Measurements from ENCODE around the gene MXD4. TPM values are rescaled to one million over a fixed set of nuclear protein-coding genes. Genes with fewer than 3 reads are reported as not detected.

The MXD4 gene
- total RNA-seq, 1 donor from 2014 or later, result 92.3 TPM

DNA sequence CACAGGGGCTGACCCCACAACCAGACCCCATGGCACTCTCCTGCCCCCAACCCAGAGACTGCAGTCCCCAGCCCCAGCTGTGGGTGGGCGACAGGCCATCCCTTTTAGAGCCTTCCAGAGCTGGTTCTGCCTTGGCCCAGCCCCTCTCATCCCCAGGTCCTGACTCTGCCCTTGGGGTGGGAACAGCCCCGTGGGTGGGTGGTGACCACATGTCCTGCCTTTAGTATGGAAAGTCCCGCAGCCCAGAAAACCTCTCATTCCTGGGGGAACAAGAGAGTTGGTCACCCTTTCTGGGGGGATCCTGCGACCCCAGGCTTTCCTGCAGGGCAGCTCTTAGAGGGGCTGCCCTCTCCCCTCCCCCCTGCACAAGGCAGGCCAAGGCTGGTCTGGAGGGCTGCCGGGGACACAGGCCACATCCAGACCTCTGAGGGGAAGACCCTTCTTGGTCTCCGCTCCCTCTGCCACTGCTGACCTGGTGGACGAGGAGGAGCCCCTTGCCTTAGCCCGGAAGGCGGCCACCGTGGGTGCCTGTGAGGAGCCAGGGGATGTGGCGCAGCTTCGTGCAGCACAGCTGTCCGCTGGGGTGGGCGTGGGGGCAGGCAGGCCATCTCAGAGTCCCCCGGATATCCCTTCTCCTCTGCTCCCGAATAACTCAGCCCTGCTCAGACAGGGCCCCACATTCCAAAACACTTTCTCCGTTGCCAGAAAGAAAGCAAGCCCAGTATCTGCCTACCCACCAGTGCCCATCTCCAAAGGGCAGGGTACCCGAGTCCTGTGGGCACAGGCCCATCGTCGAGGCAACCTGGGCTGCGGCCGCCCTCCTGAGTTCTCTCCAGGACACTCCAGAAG, 6.7 kb upstream of the MXD4 start:
- Histone ChIP-seq H3K9me3 (ENCODE audit: insufficient read depth, low read depth, low read length) (no peaks in the 10 kb centered on the region), H3K4me2 (ENCODE audit: low read length) (no peak overlapping the region), H3K27ac (ENCODE audit: low read depth, low read length) (no peak overlapping the region), H3K36me3 (ENCODE audit: insufficient read depth, low read length) (no peaks in the 10 kb centered on the region), H3K9ac (ENCODE audit: low read length) (no peak overlapping the region), H3K4me3 (ENCODE audit: insufficient read depth, low read depth, low read length) (no peak overlapping the region), H3K79me2 (ENCODE audit: insufficient read depth, low read length) (no peaks in the 10 kb centered on the region), H3K4me1 (ENCODE audit: insufficient read depth, low read length) (no peaks in the 10 kb centered on the region), H2AFZ (ENCODE audit: low read depth, low read length) (no peak overlapping the region), H4K20me1 (ENCODE audit: insufficient read depth, low read length) (no peaks in the 10 kb centered on the region), H3K27me3 (ENCODE audit: insufficient read depth, low read length) (no peaks in the 10 kb centered on the region)
- Mint-ChIP-seq H3K4me3 (ENCODE audit: unreplicated experiment) (no peak overlapping the region), H3K27me3 (ENCODE audit: low read depth, unreplicated experiment) (peaks cover 36% of the 10 kb centered on the region), H3K36me3 (ENCODE audit: low read depth, unreplicated experiment) (no peaks in the 10 kb centered on the region), H3K4me1 (ENCODE audit: low read depth, unreplicated experiment) (peaks cover 3% of the 10 kb centered on the region), H3K27ac (ENCODE audit: unreplicated experiment) (no peak overlapping the region), H3K9me3 (ENCODE audit: unreplicated experiment) (no peaks in the 10 kb centered on the region)
- TF ChIP-seq EZH2 (IDR thresholded peaks at IDR 0.05; ENCODE audit: insufficient read depth, low read length), result no peak
- TF ChIP-seq, protein P1, sequence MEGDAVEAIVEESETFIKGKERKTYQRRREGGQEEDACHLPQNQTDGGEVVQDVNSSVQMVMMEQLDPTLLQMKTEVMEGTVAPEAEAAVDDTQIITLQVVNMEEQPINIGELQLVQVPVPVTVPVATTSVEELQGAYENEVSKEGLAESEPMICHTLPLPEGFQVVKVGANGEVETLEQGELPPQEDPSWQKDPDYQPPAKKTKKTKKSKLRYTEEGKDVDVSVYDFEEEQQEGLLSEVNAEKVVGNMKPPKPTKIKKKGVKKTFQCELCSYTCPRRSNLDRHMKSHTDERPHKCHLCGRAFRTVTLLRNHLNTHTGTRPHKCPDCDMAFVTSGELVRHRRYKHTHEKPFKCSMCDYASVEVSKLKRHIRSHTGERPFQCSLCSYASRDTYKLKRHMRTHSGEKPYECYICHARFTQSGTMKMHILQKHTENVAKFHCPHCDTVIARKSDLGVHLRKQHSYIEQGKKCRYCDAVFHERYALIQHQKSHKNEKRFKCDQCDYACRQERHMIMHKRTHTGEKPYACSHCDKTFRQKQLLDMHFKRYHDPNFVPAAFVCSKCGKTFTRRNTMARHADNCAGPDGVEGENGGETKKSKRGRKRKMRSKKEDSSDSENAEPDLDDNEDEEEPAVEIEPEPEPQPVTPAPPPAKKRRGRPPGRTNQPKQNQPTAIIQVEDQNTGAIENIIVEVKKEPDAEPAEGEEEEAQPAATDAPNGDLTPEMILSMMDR (IDR thresholded peaks at IDR 0.05; ENCODE audit: insufficient read depth, low read depth, low read length), result no peak
- FAIRE-seq (no peak), DNase-seq (ENCODE audit: low read depth) (no peak)

- peaks cover 30% of the 10 kb centered on the region for H3K27me3 Mint-ChIP-seq (ENCODE audit: low read depth, unreplicated experiment)
- DNase-seq (ENCODE audit: low read depth), result no peak
- H3K27me3 ChIP-seq (ENCODE audit: insufficient read depth, low read length), result no peaks in the 10 kb centered on the region
Measured at GRCh38 chr4:2267841-2268240, 5.9 kb upstream of the MXD4 start.

More at GRCh38 chr4:2267841-2268240, 5.9 kb upstream of the MXD4 start:
- no peaks in the 10 kb centered on the region for H3K79me2 ChIP-seq (ENCODE audit: insufficient read depth, low read length)
- no peaks in the 10 kb centered on the region for H4K20me1 ChIP-seq (ENCODE audit: insufficient read depth, low read length)
- H3K4me3 Mint-ChIP-seq (ENCODE audit: unreplicated experiment), result no peak overlapping the region
- TF ChIP-seq, protein P1 (IDR thresholded peaks at IDR 0.05; ENCODE audit: insufficient read depth, low read depth, low read length), result no peak
- no peak for TF ChIP-seq EZH2 (IDR thresholded peaks at IDR 0.05; ENCODE audit: insufficient read depth, low read length)
- no peak for FAIRE-seq
- H3K27ac ChIP-seq (ENCODE audit: low read depth, low read length), result no peak overlapping the region
- no peak overlapping the region for H3K27ac Mint-ChIP-seq (ENCODE audit: unreplicated experiment)
- H3K36me3 ChIP-seq (ENCODE audit: insufficient read depth, low read length), result no peaks in the 10 kb centered on the region
- no peaks in the 10 kb centered on the region for H3K36me3 Mint-ChIP-seq (ENCODE audit: low read depth, unreplicated experiment)
- no peaks in the 10 kb centered on the region for H3K9me3 Mint-ChIP-seq (ENCODE audit: unreplicated experiment)
- no peaks in the 10 kb centered on the region for H3K4me1 Mint-ChIP-seq (ENCODE audit: low read depth, unreplicated experiment)
- H3K4me3 ChIP-seq (ENCODE audit: insufficient read depth, low read depth, low read length), result no peak overlapping the region
- H2AFZ ChIP-seq (ENCODE audit: low read depth, low read length), result no peak overlapping the region
- no peak overlapping the region for H3K4me2 ChIP-seq (ENCODE audit: low read length)
- peaks cover under 1% of the 10 kb centered on the region for H3K4me1 ChIP-seq (ENCODE audit: insufficient read depth, low read length)
- no peak overlapping the region for H3K9ac ChIP-seq (ENCODE audit: low read length)
- H3K9me3 ChIP-seq (ENCODE audit: insufficient read depth, low read depth, low read length), result no peaks in the 10 kb centered on the region

All from astrocyte (in vitro differentiated cells and primary cell).